ENCODE measurements around the gene TOX3.

DNA sequence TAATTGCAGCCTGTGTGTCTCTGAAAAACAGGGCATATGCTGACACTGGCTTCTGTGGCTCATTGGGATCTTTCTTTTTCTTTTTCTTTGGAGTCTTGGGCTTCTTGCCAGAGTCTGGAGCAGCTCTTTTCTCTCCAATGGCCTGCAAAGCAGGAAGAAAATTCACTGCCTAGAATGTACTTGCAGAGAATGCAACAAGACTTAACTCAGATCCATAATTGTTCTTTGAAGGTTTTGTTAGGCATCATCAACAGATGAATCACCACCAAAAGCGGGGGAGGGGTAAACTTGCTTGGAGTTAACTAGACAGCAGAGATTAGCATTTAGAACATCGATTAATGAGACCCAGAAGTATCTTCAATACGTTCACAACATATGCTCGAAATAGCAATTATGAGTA is 100.9 kb downstream of the TOX3 start:
- no peak for TF ChIP-seq RAD21 (conservative IDR thresholded peaks at IDR 0.05)
- TF ChIP-seq, protein P1, sequence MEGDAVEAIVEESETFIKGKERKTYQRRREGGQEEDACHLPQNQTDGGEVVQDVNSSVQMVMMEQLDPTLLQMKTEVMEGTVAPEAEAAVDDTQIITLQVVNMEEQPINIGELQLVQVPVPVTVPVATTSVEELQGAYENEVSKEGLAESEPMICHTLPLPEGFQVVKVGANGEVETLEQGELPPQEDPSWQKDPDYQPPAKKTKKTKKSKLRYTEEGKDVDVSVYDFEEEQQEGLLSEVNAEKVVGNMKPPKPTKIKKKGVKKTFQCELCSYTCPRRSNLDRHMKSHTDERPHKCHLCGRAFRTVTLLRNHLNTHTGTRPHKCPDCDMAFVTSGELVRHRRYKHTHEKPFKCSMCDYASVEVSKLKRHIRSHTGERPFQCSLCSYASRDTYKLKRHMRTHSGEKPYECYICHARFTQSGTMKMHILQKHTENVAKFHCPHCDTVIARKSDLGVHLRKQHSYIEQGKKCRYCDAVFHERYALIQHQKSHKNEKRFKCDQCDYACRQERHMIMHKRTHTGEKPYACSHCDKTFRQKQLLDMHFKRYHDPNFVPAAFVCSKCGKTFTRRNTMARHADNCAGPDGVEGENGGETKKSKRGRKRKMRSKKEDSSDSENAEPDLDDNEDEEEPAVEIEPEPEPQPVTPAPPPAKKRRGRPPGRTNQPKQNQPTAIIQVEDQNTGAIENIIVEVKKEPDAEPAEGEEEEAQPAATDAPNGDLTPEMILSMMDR (IDR thresholded peaks at IDR 0.05; ENCODE audit: poor library complexity, severe bottlenecking): no peak
- no peak for TF ChIP-seq EP300 (conservative IDR thresholded peaks at IDR 0.05; ENCODE audit: poor library complexity, severe bottlenecking)
- no peak for TF ChIP-seq MXI1 (conservative IDR thresholded peaks at IDR 0.05; ENCODE audit: poor library complexity, severe bottlenecking)
- TF ChIP-seq POLR2AphosphoS5 (IDR thresholded peaks at IDR 0.05): no peak
- TF ChIP-seq, protein P2, sequence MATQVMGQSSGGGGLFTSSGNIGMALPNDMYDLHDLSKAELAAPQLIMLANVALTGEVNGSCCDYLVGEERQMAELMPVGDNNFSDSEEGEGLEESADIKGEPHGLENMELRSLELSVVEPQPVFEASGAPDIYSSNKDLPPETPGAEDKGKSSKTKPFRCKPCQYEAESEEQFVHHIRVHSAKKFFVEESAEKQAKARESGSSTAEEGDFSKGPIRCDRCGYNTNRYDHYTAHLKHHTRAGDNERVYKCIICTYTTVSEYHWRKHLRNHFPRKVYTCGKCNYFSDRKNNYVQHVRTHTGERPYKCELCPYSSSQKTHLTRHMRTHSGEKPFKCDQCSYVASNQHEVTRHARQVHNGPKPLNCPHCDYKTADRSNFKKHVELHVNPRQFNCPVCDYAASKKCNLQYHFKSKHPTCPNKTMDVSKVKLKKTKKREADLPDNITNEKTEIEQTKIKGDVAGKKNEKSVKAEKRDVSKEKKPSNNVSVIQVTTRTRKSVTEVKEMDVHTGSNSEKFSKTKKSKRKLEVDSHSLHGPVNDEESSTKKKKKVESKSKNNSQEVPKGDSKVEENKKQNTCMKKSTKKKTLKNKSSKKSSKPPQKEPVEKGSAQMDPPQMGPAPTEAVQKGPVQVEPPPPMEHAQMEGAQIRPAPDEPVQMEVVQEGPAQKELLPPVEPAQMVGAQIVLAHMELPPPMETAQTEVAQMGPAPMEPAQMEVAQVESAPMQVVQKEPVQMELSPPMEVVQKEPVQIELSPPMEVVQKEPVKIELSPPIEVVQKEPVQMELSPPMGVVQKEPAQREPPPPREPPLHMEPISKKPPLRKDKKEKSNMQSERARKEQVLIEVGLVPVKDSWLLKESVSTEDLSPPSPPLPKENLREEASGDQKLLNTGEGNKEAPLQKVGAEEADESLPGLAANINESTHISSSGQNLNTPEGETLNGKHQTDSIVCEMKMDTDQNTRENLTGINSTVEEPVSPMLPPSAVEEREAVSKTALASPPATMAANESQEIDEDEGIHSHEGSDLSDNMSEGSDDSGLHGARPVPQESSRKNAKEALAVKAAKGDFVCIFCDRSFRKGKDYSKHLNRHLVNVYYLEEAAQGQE (IDR thresholded peaks at IDR 0.05; ENCODE audit: borderline replicate concordance): no peak
- TF ChIP-seq TAF1 (IDR thresholded peaks at IDR 0.05; ENCODE audit: low read depth): no peak
- no peak for TF ChIP-seq EZH2 (IDR thresholded peaks at IDR 0.05; ENCODE audit: borderline replicate concordance, insufficient read depth, low read length, poor library complexity, severe bottlenecking)
- TF ChIP-seq SMC3 (conservative IDR thresholded peaks at IDR 0.05; ENCODE audit: poor library complexity): no peak
